Endothelial cell of umbilical vein (primary cell): ENCODE measurements around the gene SH3TC2. TPM values are rescaled to one million over a fixed set of nuclear protein-coding genes. Genes with fewer than 3 reads are reported as not detected.

Source experiments
- BruUV-seq: library from RNA; stranded (reverse); fragments of 400-500 nt; replicated peaks from 2 replicates; lab custom pipeline; 2021; lab: Mats Ljungman, UMichigan
- CTCF ChIA-PET: fragments of 300-600, 350-600 bp; sonication (Branson Sonifier 250); formaldehyde crosslinking; loops from one replicate; lab custom pipeline; 2021; ENCODE audit warnings: antibody characterized with exemption, inconsistent platforms; lab: Charles Lee
- POLR2A ChIA-PET: fragments of 300-600, 350-600 bp; sonication (Branson Sonifier 250); formaldehyde crosslinking; loops from one replicate; lab custom pipeline; 2021; ENCODE audit warnings: antibody characterized with exemption, inconsistent platforms; lab: Charles Lee
- DNase-seq: peaks from one replicate; pipeline ENCODE4 v3.0.0-alpha.2; 2011; ENCODE audit warnings: low read depth, low spot score
- FAIRE-seq: peaks from 2 replicates; lab custom pipeline; 2011; peaks lifted over from hg19 to GRCh38; lab: Jason Lieb, UNC
- H2AFZ ChIP-seq: 2 replicates; pipeline ENCODE4 v1.6.0; 2012; ENCODE audit warnings: low read depth, low read length, control low read depth, inconsistent platforms
- H3K27ac ChIP-seq: 2 replicates; pipeline ENCODE4 v1.5.1; 2011; ENCODE audit warnings: low read depth, mild to moderate bottlenecking, control low read depth, low read length, moderate library complexity; ENCODE audit not compliant: insufficient read depth
- H3K27me3 ChIP-seq, 2 experiments: 2 replicates each; pipeline versions ENCODE4 v1.6.0 to v1.6.1; 2011; ENCODE audit warnings: low read length in 2 of 2, mixed read lengths in 1 of 2; ENCODE audit not compliant: control insufficient read depth in 2 of 2, insufficient read depth in 2 of 2
- H3K36me3 ChIP-seq, 2 experiments: 2 replicates in 1 of 2; 3 replicates in 1 of 2; pipeline ENCODE4 v1.5.1; 2011; ENCODE audit warnings: low read length in 2 of 2, mild to moderate bottlenecking in 1 of 2, moderate library complexity in 1 of 2; ENCODE audit not compliant: control insufficient read depth in 2 of 2, insufficient read depth in 2 of 2; ENCODE audit errors: extremely low read depth in 1 of 2
- H3K4me1 ChIP-seq: 3 replicates; pipeline ENCODE4 v1.5.1; 2011; ENCODE audit warnings: mild to moderate bottlenecking, low read length; ENCODE audit not compliant: control insufficient read depth, insufficient read depth; ENCODE audit errors: extremely low read depth
- H3K4me2 ChIP-seq: 2 replicates; pipeline ENCODE4 v1.6.1; 2011; ENCODE audit warnings: low read length, control low read depth, mixed read lengths; ENCODE audit not compliant: insufficient read depth
- H3K4me3 ChIP-seq, 3 experiments: fragments of 200-600 bp in 1 of 3; sonication (generic), shearing (Covaris generic) in 1 of 3; replicated peaks in 1 of 3; 2 replicates each; pipeline ENCODE4 v1.5.1; 2011 to 2016; ENCODE audit warnings: control low read depth in 3 of 3, low read length in 3 of 3, mild to moderate bottlenecking in 2 of 3, inconsistent platforms in 1 of 3, low read depth in 1 of 3, moderate library complexity in 1 of 3; ENCODE audit not compliant: insufficient read depth in 1 of 3
- H3K79me2 ChIP-seq: 2 replicates; pipeline ENCODE4 v1.6.0; 2012; ENCODE audit warnings: low read length, inconsistent platforms; ENCODE audit not compliant: control insufficient read depth, insufficient read depth
- H3K9ac ChIP-seq: replicated peaks from 2 replicates; pipeline ENCODE3; 2011; ENCODE audit warnings: low read length, control low read depth; ENCODE audit not compliant: insufficient read depth; ENCODE audit errors: extremely low read depth
- H3K9me1 ChIP-seq: replicated peaks from 3 replicates; pipeline ENCODE4 v1.6.0; 2011; ENCODE audit warnings: mild to moderate bottlenecking, low read length; ENCODE audit not compliant: control insufficient read depth, insufficient read depth; ENCODE audit errors: extremely low read depth
- H3K9me3 ChIP-seq: replicated peaks from 2 replicates; pipeline ENCODE4 v1.5.1; 2012; ENCODE audit warnings: low read length, inconsistent platforms; ENCODE audit not compliant: control insufficient read depth, insufficient read depth
- H4K20me1 ChIP-seq: replicated peaks from 2 replicates; pipeline ENCODE3; 2011; ENCODE audit warnings: mild to moderate bottlenecking, low read length; ENCODE audit not compliant: control insufficient read depth, insufficient read depth; ENCODE audit errors: extremely low read depth
- FOS ChIP-seq: IDR thresholded peaks from 2 replicates; pipeline ENCODE4 v1.6.1; 2011; ENCODE audit warnings: mild to moderate bottlenecking, low read length, moderate library complexity, borderline replicate concordance; ENCODE audit not compliant: insufficient read depth
- JUN ChIP-seq: IDR thresholded peaks from 2 replicates; pipeline ENCODE4 v1.6.1; 2011; ENCODE audit warnings: borderline replicate concordance, low read depth; ENCODE audit not compliant: insufficient read length, insufficient read depth
- POLR2A ChIP-seq: IDR thresholded peaks from 2 replicates; pipeline ENCODE4 v1.6.1; 2012; ENCODE audit warnings: low read depth, mild to moderate bottlenecking, control low read depth, low read length
- dilution Hi-C: fragments of 300-500 bp; cut with MboI; formaldehyde crosslinking; loops from one replicate; pipeline ENCODE4 v1.15.0; 2019; ENCODE audit warnings: low sequenced_read_pairs; ENCODE audit not compliant: extremely low pct_ligation_motif_present
- intact Hi-C: fragments of 100-400 bp; cut with micrococcal nuclease; formaldehyde crosslinking; loops from one replicate; pipeline ENCODE4 v1.10.0; 2022
- polyA plus RNA-seq, 4 experiments: library from polyadenylated mRNA; depleted of rRNA in 3 of 4; stranded (reverse) in 3 of 4; unstranded in 1 of 4; fragments of >200 nt; gene quantifications; 2 replicates each; pipeline versions ENCODE4 v1.2.1 to v1.2.3, GENCODE V29; 2011 to 2012; ENCODE audit warnings: missing spikeins in 1 of 4
- total RNA-seq: library from RNA; stranded (reverse); gene quantifications from 2 replicates; pipeline ENCODE4 v1.2.3, GENCODE V29; 2021
- TF ChIP-seq, protein P1 (sequence below): IDR thresholded peaks from 2 replicates; pipeline ENCODE4 v1.6.1; 2011; ENCODE audit not compliant: insufficient read depth, insufficient read length
- TF ChIP-seq, protein P2 (sequence below), 2 donors: IDR thresholded peaks; 1 replicate in 1 of 2; 2 replicates in 1 of 2; pipeline ENCODE4 v1.5.1; 2011; ENCODE audit warnings: low read length in 2 of 2, mild to moderate bottlenecking in 2 of 2, moderate library complexity in 2 of 2, control low read depth in 1 of 2, inconsistent platforms in 1 of 2, low read depth in 1 of 2; ENCODE audit not compliant: insufficient read depth in 1 of 2; ENCODE audit errors: extremely low read depth in 1 of 2

The SH3TC2 gene
- total and polyA plus RNA-seq, 2 donors (not counting 3 experiments of a cell fraction or from before 2014, with no cell fraction given), result 0.91 to 4.3 TPM

DNA sequence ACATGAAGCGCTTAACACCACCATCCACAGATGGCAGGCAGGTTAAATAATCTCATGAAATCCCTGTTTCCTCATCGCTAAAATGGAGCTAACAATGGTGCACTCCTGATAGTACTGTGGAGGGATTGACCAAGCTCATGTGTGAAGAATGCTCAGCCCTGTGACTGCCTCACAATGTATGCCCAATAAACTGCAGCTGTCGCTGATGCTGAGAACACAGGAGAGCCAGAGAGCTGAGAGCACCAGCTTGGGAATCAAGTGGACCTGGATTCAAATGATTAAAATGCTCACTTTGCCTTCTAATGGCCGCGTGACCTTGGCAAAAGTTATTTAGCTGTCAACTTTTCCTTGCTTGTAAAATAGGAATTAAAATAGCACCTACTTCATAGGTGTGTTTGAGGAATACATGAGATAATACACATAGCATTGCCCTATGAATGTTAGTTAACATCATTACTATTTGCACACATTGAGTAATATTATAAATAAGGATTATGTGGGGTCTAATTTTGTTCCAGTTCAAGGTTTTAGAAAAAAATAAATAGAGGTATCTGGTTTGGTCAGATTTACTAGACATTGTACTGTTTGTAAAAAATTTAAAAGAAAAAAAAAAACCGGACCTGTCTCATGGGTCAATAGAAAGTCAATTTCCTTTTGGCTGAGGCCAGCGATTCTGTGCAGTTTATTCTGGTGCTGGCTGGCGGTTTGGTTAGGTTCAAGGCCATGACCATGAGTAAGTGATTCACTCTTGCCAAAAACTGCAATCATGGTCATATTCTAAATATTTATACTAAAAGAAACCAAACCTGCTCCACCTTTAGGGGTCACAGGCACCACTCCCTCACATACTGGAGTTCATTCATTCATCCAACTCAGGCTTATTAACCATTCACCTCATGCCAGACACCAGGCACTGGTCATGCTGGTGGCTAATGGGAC lies 101.3 kb downstream of the SH3TC2 start:
- H3K79me2 ChIP-seq, result no peaks in the 10 kb centered on the region
- TF ChIP-seq, protein P1, sequence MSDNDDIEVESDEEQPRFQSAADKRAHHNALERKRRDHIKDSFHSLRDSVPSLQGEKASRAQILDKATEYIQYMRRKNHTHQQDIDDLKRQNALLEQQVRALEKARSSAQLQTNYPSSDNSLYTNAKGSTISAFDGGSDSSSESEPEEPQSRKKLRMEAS, result no peak
- TF ChIP-seq, protein P2, sequence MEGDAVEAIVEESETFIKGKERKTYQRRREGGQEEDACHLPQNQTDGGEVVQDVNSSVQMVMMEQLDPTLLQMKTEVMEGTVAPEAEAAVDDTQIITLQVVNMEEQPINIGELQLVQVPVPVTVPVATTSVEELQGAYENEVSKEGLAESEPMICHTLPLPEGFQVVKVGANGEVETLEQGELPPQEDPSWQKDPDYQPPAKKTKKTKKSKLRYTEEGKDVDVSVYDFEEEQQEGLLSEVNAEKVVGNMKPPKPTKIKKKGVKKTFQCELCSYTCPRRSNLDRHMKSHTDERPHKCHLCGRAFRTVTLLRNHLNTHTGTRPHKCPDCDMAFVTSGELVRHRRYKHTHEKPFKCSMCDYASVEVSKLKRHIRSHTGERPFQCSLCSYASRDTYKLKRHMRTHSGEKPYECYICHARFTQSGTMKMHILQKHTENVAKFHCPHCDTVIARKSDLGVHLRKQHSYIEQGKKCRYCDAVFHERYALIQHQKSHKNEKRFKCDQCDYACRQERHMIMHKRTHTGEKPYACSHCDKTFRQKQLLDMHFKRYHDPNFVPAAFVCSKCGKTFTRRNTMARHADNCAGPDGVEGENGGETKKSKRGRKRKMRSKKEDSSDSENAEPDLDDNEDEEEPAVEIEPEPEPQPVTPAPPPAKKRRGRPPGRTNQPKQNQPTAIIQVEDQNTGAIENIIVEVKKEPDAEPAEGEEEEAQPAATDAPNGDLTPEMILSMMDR (IDR thresholded peaks at IDR 0.05; ENCODE audit: extremely low read depth in 1 of 2, insufficient read depth in 1 of 2, low read depth in 1 of 2, low read length in 2 of 2), result no peak
- TF ChIP-seq JUN (no peak), POLR2A (no peak), FOS (peak; percentile 38)
- ChIA-PET POLR2A (no interaction called here), CTCF (interaction anchor here (0.8 to 8.0 kb wide), 13 partner anchors 10 to 231 kb away, joined by 3 to 245 read pairs (median 7); no protein-coding TSS in a partner anchor)
- DNase-seq (peak; percentile 40), FAIRE-seq (no peak)
- no peaks in the 10 kb centered on the region for H3K36me3 ChIP-seq
- H2AFZ ChIP-seq, result no peak overlapping the region
- no peaks in the 10 kb centered on the region for H3K9me3 ChIP-seq
- no peak overlapping the region for H3K4me3 ChIP-seq
- no peaks in the 10 kb centered on the region for H3K27me3 ChIP-seq
- H3K9ac ChIP-seq, result no peak overlapping the region
- H3K27ac ChIP-seq, result no peak overlapping the region
- BruUV-seq, result no TSS peak
- no peaks in the 10 kb centered on the region for H3K9me1 ChIP-seq
- H4K20me1 ChIP-seq, result no peaks in the 10 kb centered on the region
- H3K4me1 ChIP-seq, result peaks cover 13% of the 10 kb centered on the region
- dilution Hi-C loops (no loop called here), intact Hi-C loops (no loop called here)
- no peak overlapping the region for H3K4me2 ChIP-seq
